Colonic mucosa (tissue), 4 donors: ENCODE measurements around the gene FLT3. TPM values are rescaled to one million over a fixed set of nuclear protein-coding genes. Genes with fewer than 3 reads are reported as not detected.
"Not testable (repeated sequence)": the region's sequence is repeated elsewhere in the genome, so short reads cannot be mapped to it uniquely, and the experiment has no call there.

Experiments used
- DNase-seq: peaks from one replicate; pipeline ENCODE4 v3.0.0-alpha.2; 2020
- H3K27ac ChIP-seq: fragments of 200-600 bp; one replicate; pipeline ENCODE4 v1.8.0; 2021
- H3K27me3 ChIP-seq: fragments of 200-600 bp; one replicate; pipeline ENCODE4 v1.8.0; 2021
- H3K36me3 ChIP-seq: fragments of 200-600 bp; one replicate; pipeline ENCODE4 v1.8.0; 2021
- H3K4me1 ChIP-seq: fragments of 200-600 bp; one replicate; pipeline ENCODE4 v1.8.0; 2021; ENCODE audit warnings: mild to moderate bottlenecking
- H3K4me3 ChIP-seq: fragments of 200-600 bp; one replicate; pipeline ENCODE4 v1.8.0; 2021
- H3K9ac ChIP-seq, 2 donors: one replicate each; pipeline ENCODE4 v1.7.0; 2013; ENCODE audit warnings: control low read depth in 2 of 2, low read depth in 2 of 2, low read length in 2 of 2
- H3K9me3 ChIP-seq: fragments of 200-600 bp; one replicate; pipeline ENCODE4 v1.8.0; 2021
- CTCF ChIP-seq: fragments of 200-600 bp; IDR thresholded peaks from one replicate; pipeline ENCODE4 v1.8.0; 2022; ENCODE audit warnings: antibody characterized with exemption, mild to moderate bottlenecking
- intact Hi-C: fragments of 100-400 bp; cut with DNase I; formaldehyde crosslinking; loops from one replicate; pipeline ENCODE4 v1.14.1; 2022
- total RNA-seq, 2 donors: library from RNA; stranded (reverse); fragmentation: NEBNext Ultra II Directional in 1 of 2; extraction: Animal tissue kit (Norgen Biotek cat#: 25700) in 1 of 2; gene quantifications; one replicate each; pipeline ENCODE4 v1.2.1, GENCODE V29; 2021
- donor health status: healthy.
- donor health status: DM: no; HTN: no; CAD: no.
- donor health status: DM: no; HTN: no; CAD: no.

Gene FLT3
- total RNA-seq, 2 donors from 2014 or later: 0.19 TPM; not detected in 1

GRCh38 chr13:28012896-28013295 is 87.5 kb downstream of the FLT3 start:
- Histone ChIP-seq H3K27me3 (no peaks in the 10 kb centered on the region), H3K9me3 (no peaks in the 10 kb centered on the region), H3K4me1 (no peaks in the 10 kb centered on the region), H3K27ac (no peak overlapping the region), H3K4me3 (no peak overlapping the region), H3K36me3 (no peaks in the 10 kb centered on the region), H3K9ac (no peak overlapping the region)
- no peak for DNase-seq
- TF ChIP-seq CTCF: no peak
- intact Hi-C loops: no loop called here

GRCh38 chr13:28012383-28012782 is 88.0 kb downstream of the FLT3 start:
- no peak overlapping the region for H3K4me3 ChIP-seq
- H3K9me3 ChIP-seq: no peaks in the 10 kb centered on the region
- H3K36me3 ChIP-seq: no peaks in the 10 kb centered on the region
- H3K9ac ChIP-seq: no peak overlapping the region
- TF ChIP-seq CTCF: no peak
- no peak overlapping the region for H3K27ac ChIP-seq
- H3K4me1 ChIP-seq: no peaks in the 10 kb centered on the region
- DNase-seq: no peak
- intact Hi-C loops: no loop called here
- H3K27me3 ChIP-seq: no peaks in the 10 kb centered on the region

GRCh38 chr13:28010046-28010445 is 90.3 kb downstream of the FLT3 start:
- Histone ChIP-seq H3K9me3 (no peaks in the 10 kb centered on the region), H3K36me3 (no peaks in the 10 kb centered on the region), H3K27me3 (no peaks in the 10 kb centered on the region), H3K4me1 (no peaks in the 10 kb centered on the region), H3K9ac (no peak overlapping the region), H3K4me3 (no peak overlapping the region), H3K27ac (no peak overlapping the region)
- no peak for DNase-seq
- no peak for TF ChIP-seq CTCF
- intact Hi-C loops: no loop called here

- H3K27ac ChIP-seq, DNase-seq, H3K36me3 ChIP-seq, intact Hi-C loops, H3K9me3 ChIP-seq, H3K4me1 ChIP-seq, H3K27me3 ChIP-seq, H3K4me3 ChIP-seq, H3K9ac ChIP-seq: not testable (repeated sequence)
Observed at GRCh38 chr13:28005016-28005415, 95.4 kb downstream of the FLT3 start.

- Histone ChIP-seq H3K9me3 (no peaks in the 10 kb centered on the region), H3K36me3 (no peaks in the 10 kb centered on the region), H3K4me1 (no peaks in the 10 kb centered on the region), H3K4me3 (no peak overlapping the region), H3K27ac (no peak overlapping the region), H3K9ac (no peak overlapping the region), H3K27me3 (no peaks in the 10 kb centered on the region)
- intact Hi-C loops: no loop called here
- no peak for TF ChIP-seq CTCF
- DNase-seq: no peak
Observed at GRCh38 chr13:28002886-28003698, 97.3 kb downstream of the FLT3 start.

- Histone ChIP-seq H3K36me3 (no peaks in the 10 kb centered on the region), H3K9ac (no peak overlapping the region), H3K27ac (no peak overlapping the region), H3K9me3 (no peaks in the 10 kb centered on the region), H3K4me3 (no peak overlapping the region), H3K27me3 (no peaks in the 10 kb centered on the region), H3K4me1 (no peaks in the 10 kb centered on the region)
- TF ChIP-seq CTCF: no peak
- intact Hi-C loops: no loop called here
- no peak for DNase-seq
Observed at GRCh38 chr13:28001837-28002473, 98.4 kb downstream of the FLT3 start.
